Erythroblast (primary cell): ENCODE data around the gene ELF2.
"Not testable (repeated sequence)": the region's sequence is repeated elsewhere in the genome, so short reads cannot be mapped to it uniquely, and the experiment has no call there.

Experiments used
- DNase-seq, 2 experiments: peaks; one replicate each; lab custom pipeline; 2025; lab: John Stamatoyannopoulos, UW
- GATA1 ChIP-seq: IDR thresholded peaks from 2 replicates; pipeline ENCODE4 v1.6.1; 2011; ENCODE audit warnings: low read depth, mild to moderate bottlenecking, control low read depth, low read length, moderate library complexity
- POLR2A ChIP-seq: IDR thresholded peaks from 2 replicates; pipeline ENCODE4 v1.6.1; 2011; ENCODE audit warnings: mild to moderate bottlenecking, low read length

Gene ELF2

GRCh38 chr4:139053909-139054308 lies 123.1 kb downstream of the ELF2 start:
- DNase-seq, result no peak
- no peak for TF ChIP-seq POLR2A
- TF ChIP-seq GATA1, result no peak

- no peak for TF ChIP-seq GATA1
- no peak for TF ChIP-seq POLR2A
Observed at GRCh38 chr4:139050446-139050845, 126.6 kb downstream of the ELF2 start.

GRCh38 chr4:139048026-139048425 lies 129.0 kb downstream of the ELF2 start:
- TF ChIP-seq POLR2A (no peak), GATA1 (no peak)

More at GRCh38 chr4:139050446-139050845, 126.6 kb downstream of the ELF2 start:
- no peak for DNase-seq

GRCh38 chr4:139044291-139044690 lies 132.7 kb downstream of the ELF2 start:
- DNase-seq, result no peak
- no peak for TF ChIP-seq POLR2A
- TF ChIP-seq GATA1, result no peak

More at GRCh38 chr4:139048026-139048425, 129.0 kb downstream of the ELF2 start:
- no peak for DNase-seq

GRCh38 chr4:139042981-139043460 lies 134.0 kb downstream of the ELF2 start:
- no peak for DNase-seq
- TF ChIP-seq GATA1 (no peak), POLR2A (no peak)

- no peak for DNase-seq
- no peak for TF ChIP-seq GATA1
- TF ChIP-seq POLR2A, result no peak
Observed at GRCh38 chr4:139038874-139039443, 138.1 kb downstream of the ELF2 start.

- DNase-seq, result no peak
- no peak for TF ChIP-seq GATA1
- TF ChIP-seq POLR2A, result no peak
Observed at GRCh38 chr4:139036885-139037284, 140.1 kb downstream of the ELF2 start.

GRCh38 chr4:139035650-139036049 lies 141.4 kb downstream of the ELF2 start:
- no peak for DNase-seq
- TF ChIP-seq GATA1 (no peak), POLR2A (no peak)

GRCh38 chr4:139030614-139031235 lies 146.3 kb downstream of the ELF2 start:
- DNase-seq, result peak; percentile 87 to 93
- TF ChIP-seq POLR2A (no peak), GATA1 (no peak)

GRCh38 chr4:139029866-139030363 lies 147.1 kb downstream of the ELF2 start:
- not testable (repeated sequence) for DNase-seq

- no peak for DNase-seq
- TF ChIP-seq GATA1, result no peak
- no peak for TF ChIP-seq POLR2A
Observed at GRCh38 chr4:139028191-139028661, 148.8 kb downstream of the ELF2 start.

GRCh38 chr4:139027776-139028175 lies 149.2 kb downstream of the ELF2 start:
- no peak for TF ChIP-seq GATA1
- TF ChIP-seq POLR2A, result no peak
- DNase-seq, result no peak

GRCh38 chr4:139025841-139026240 lies 151.2 kb downstream of the ELF2 start:
- no peak for DNase-seq
- TF ChIP-seq GATA1 (no peak), POLR2A (no peak)

- no peak for DNase-seq
- no peak for TF ChIP-seq GATA1
- no peak for TF ChIP-seq POLR2A
Observed at GRCh38 chr4:139024686-139025085, 152.3 kb downstream of the ELF2 start.

- TF ChIP-seq POLR2A, result no peak
Observed at GRCh38 chr4:139022835-139023234, 154.2 kb downstream of the ELF2 start.

GRCh38 chr4:139021071-139021470 lies 155.9 kb downstream of the ELF2 start:
- DNase-seq, result not testable (repeated sequence)

More at GRCh38 chr4:139022835-139023234, 154.2 kb downstream of the ELF2 start:
- DNase-seq, result no peak
